Chondrocyte (in vitro differentiated cells): ENCODE measurements around the gene MYL4. TPM values are rescaled to one million over a fixed set of nuclear protein-coding genes. Genes with fewer than 3 reads are reported as not detected.
"Not testable (repeated sequence)": the region's sequence is repeated elsewhere in the genome, so short reads cannot be mapped to it uniquely, and the experiment has no call there.

ENCODE experiments used
- DNase-seq: peaks from one replicate; pipeline ENCODE4 v3.0.0; 2021; ENCODE audit warnings: mixed read lengths, low spot score
- H3K27ac Mint-ChIP-seq: one replicate; pipeline ENCODE4 v1.8.0; 2021; ENCODE audit warnings: mild to moderate bottlenecking, moderate library complexity, mixed read lengths; ENCODE audit not compliant: unreplicated experiment
- H3K27me3 Mint-ChIP-seq: 2 replicates; pipeline ENCODE4 v1.8.0; 2021; ENCODE audit warnings: low read depth, mixed read lengths
- H3K36me3 Mint-ChIP-seq: 2 replicates; pipeline ENCODE4 v1.8.0; 2021; ENCODE audit warnings: low read depth, mixed read lengths
- H3K4me1 Mint-ChIP-seq: 2 replicates; pipeline ENCODE4 v1.8.0; 2021; ENCODE audit warnings: low read depth, mild to moderate bottlenecking, mixed read lengths
- H3K4me3 Mint-ChIP-seq: one replicate; pipeline ENCODE4 v1.8.0; 2021; ENCODE audit warnings: mild to moderate bottlenecking, moderate library complexity, mixed read lengths; ENCODE audit not compliant: unreplicated experiment
- H3K9me3 Mint-ChIP-seq: 2 replicates; pipeline ENCODE4 v1.8.0; 2021; ENCODE audit warnings: low read depth, mixed read lengths
- total RNA-seq: library from RNA; stranded (reverse); gene quantifications from 3 replicates; pipeline ENCODE4 v1.2.1, GENCODE V29; 2021
- TF ChIP-seq, protein P1 (sequence below): fragments of 200-600 bp; sonication (generic); IDR thresholded peaks from 2 replicates; pipeline ENCODE4 v1.5.0; 2021; ENCODE audit warnings: antibody characterized with exemption, mild to moderate bottlenecking, moderate library complexity

Gene MYL4
- total RNA-seq, 1 donor from 2014 or later = 1.9 TPM

DNA sequence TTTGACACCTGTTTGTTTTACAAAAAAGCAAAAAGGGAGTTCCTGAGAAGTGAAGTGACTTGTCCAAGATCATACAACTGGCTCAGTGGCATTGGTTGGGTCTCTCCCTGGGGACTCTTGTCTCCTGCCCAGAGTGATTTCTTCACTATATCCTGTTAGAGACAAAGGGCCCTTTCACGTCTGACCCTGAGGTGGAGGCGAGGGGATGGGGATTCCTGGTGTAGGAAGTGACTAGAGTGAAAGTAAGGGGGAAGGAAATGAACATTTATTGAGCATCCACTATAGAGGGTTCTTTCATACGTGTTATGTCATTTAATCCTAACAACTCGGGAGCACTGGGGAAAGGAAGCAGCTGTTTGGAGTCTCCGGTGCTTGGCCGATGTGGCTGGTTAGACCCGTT lies 53.4 kb downstream of the MYL4 start:
- H3K27me3 Mint-ChIP-seq = no peaks in the 10 kb centered on the region
- H3K9me3 Mint-ChIP-seq = no peaks in the 10 kb centered on the region
- DNase-seq = no peak
- no peaks in the 10 kb centered on the region for H3K36me3 Mint-ChIP-seq
- TF ChIP-seq, protein P1, sequence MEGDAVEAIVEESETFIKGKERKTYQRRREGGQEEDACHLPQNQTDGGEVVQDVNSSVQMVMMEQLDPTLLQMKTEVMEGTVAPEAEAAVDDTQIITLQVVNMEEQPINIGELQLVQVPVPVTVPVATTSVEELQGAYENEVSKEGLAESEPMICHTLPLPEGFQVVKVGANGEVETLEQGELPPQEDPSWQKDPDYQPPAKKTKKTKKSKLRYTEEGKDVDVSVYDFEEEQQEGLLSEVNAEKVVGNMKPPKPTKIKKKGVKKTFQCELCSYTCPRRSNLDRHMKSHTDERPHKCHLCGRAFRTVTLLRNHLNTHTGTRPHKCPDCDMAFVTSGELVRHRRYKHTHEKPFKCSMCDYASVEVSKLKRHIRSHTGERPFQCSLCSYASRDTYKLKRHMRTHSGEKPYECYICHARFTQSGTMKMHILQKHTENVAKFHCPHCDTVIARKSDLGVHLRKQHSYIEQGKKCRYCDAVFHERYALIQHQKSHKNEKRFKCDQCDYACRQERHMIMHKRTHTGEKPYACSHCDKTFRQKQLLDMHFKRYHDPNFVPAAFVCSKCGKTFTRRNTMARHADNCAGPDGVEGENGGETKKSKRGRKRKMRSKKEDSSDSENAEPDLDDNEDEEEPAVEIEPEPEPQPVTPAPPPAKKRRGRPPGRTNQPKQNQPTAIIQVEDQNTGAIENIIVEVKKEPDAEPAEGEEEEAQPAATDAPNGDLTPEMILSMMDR = no peak
- peaks cover 28% of the 10 kb centered on the region for H3K4me1 Mint-ChIP-seq
- no peak overlapping the region for H3K27ac Mint-ChIP-seq
- no peak overlapping the region for H3K4me3 Mint-ChIP-seq

DNA sequence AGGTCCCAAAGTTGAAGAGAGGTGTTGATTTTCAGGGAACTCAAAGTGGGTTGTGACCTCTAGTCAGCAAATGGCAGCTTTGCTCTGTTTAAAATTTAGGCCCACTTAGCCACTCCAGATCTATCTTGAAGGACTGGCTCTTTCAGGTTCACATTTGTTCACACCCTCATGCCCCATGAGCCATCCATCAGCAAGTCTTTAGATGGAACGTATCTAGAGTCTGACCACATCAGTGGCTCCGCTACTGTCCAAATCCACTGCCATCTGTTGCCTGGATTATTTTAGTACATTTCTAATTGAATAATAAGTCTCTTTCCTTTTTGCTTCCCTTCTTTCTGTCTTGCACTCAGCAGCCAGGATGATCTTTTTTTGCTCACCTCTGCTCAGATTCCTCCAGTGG lies 55.0 kb downstream of the MYL4 start:
- H3K4me3 Mint-ChIP-seq = no peak overlapping the region
- no peaks in the 10 kb centered on the region for H3K9me3 Mint-ChIP-seq
- H3K36me3 Mint-ChIP-seq = no peaks in the 10 kb centered on the region
- TF ChIP-seq, protein P1 = no peak
- DNase-seq = no peak
- no peaks in the 10 kb centered on the region for H3K27me3 Mint-ChIP-seq
- peaks cover 25% of the 10 kb centered on the region for H3K4me1 Mint-ChIP-seq
- no peak overlapping the region for H3K27ac Mint-ChIP-seq

DNA sequence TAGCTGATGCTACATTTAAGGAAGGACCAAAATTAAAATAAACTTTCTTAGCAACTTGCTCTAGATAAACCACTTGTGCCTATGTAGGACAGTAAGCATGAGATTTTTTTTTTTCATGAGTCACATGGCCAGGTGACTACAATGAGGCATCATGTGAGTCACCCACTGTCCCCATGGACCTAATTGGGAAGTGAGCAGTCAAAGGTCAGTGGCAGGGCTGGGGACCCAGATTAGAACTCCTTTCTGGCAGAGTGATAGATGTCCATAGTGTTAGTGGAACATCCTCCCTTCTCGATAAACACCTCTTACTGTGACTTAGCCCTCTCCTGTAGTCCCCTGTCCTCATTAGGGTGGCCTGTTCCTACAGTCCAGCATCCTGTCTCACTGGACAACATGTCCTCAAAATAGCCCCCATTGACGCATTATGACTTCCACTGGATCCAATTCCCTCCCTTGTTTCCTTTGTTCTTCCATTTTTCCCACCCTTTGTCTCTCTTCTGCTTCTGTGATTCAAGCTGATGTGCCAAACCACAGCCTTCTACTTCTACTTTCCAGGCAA lies 56.9 kb downstream of the MYL4 start:
- H3K9me3 Mint-ChIP-seq = no peaks in the 10 kb centered on the region
- TF ChIP-seq, protein P1 = no peak
- peak overlapping the region; percentile 32 for H3K27ac Mint-ChIP-seq
- H3K4me3 Mint-ChIP-seq = no peak overlapping the region
- H3K36me3 Mint-ChIP-seq = no peaks in the 10 kb centered on the region
- H3K27me3 Mint-ChIP-seq = no peaks in the 10 kb centered on the region
- H3K4me1 Mint-ChIP-seq = peaks cover 28% of the 10 kb centered on the region
- DNase-seq = no peak

DNA sequence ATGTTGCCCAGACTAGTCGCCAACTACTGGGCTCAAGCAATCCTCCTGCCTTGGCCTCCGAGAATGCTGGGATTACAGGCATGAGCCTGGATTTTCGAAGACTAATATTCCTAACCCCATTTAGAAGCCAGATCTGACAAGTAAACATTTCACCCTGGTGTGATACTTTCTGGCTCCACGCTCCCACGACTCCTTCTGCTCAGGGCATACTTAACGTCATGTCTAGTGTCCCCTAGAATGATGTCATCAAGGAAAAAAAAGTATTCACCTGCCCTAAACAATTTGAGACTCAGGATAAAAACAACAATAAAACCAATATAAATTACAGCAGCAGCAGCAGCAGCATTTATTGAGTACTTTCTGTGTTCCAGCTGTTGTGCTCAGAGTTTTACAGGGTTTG lies 57.6 kb downstream of the MYL4 start:
- H3K9me3 Mint-ChIP-seq = no peaks in the 10 kb centered on the region
- no peak overlapping the region for H3K4me3 Mint-ChIP-seq
- TF ChIP-seq, protein P1 = no peak
- H3K36me3 Mint-ChIP-seq = no peaks in the 10 kb centered on the region
- peaks cover 28% of the 10 kb centered on the region for H3K4me1 Mint-ChIP-seq
- H3K27me3 Mint-ChIP-seq = no peaks in the 10 kb centered on the region
- no peak for DNase-seq
- peak overlapping the region; percentile 58 for H3K27ac Mint-ChIP-seq

DNA sequence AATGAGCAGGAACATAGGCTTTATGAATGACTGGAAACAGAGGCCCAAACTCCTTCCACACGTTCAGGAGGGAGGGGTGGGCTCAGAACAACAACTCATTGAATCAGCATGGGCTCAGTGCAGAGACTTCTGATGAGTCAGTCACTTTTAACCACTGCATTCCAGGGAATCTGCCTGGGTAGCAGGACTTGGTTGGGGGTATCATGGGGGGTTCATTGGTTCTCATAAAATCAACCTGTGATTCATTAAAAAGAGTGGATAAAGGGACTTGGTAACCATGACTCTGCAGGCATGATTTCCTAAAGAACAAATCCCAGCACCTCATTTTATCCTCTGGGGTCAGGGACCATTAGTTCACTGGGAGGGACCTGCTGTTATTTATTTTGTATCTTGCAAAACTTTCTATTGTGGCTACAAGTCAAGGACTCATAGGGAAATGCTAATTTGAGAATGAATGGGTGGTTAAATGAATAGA lies 58.2 kb downstream of the MYL4 start:
- Mint-ChIP-seq H3K36me3 (no peaks in the 10 kb centered on the region), H3K9me3 (no peaks in the 10 kb centered on the region), H3K4me1 (peaks cover 28% of the 10 kb centered on the region), H3K27ac (peak overlapping the region; percentile 58), H3K4me3 (no peak overlapping the region), H3K27me3 (no peaks in the 10 kb centered on the region)
- TF ChIP-seq, protein P1 = no peak
- no peak for DNase-seq

DNA sequence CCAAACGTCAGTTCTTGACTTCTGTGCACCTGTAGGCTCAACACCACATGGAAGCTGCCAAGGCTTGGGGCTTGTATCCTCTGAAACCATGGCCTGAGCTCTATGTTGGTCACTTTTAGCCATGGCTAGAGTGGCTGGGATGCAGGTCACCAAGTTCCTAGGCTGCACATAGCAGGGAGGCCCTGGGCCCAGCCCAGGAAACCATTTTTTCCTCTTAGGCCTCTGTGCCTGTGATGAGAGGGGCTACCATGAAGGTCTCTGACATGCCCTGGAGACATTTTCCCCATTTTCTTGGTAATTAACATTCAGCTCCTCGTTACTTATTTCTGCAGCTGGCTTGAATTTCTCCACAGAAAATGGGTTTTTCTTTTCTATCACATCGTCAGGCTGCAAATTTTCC lies 59.8 kb downstream of the MYL4 start:
- H3K4me1 Mint-ChIP-seq = peaks cover 32% of the 10 kb centered on the region
- H3K4me3 Mint-ChIP-seq, H3K9me3 Mint-ChIP-seq, H3K27ac Mint-ChIP-seq, DNase-seq, H3K36me3 Mint-ChIP-seq, H3K27me3 Mint-ChIP-seq: not testable (repeated sequence)

DNA sequence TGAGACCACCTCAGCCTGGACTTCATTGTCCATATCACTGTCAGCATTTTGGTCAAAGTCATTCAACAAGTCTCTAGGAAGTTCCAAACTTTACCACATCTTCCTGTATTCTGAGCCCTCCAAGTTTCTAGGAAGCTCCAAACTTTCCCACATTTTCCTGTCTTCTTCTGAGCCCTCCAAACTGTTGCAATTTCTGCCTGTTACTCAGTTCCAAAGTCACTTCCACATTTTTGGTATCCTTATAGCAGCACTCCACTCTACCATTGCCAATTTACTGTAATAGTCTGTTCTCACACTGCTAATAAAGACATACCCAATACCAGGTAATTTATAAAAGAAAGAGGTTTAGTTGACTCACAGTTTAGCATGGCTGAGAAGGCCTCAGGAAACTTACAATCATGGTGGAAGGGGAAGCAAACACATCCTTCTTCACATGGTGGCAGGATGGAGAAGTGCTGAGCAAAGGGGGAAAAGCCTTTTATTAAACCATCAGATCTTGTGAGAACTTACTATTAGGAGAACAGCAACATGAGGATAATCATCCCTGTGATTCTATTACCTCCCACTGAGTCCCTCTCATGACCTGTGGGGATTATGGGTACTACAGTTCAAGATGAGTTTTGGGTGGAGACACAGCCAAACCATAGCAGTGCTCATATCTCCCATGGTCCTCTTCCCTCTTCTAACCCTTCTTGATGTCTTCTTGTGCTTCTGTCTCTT lies 60.6 kb downstream of the MYL4 start:
- not testable (repeated sequence) for H3K27me3 Mint-ChIP-seq, H3K4me3 Mint-ChIP-seq, DNase-seq, H3K27ac Mint-ChIP-seq, H3K36me3 Mint-ChIP-seq, H3K9me3 Mint-ChIP-seq
- H3K4me1 Mint-ChIP-seq = peaks cover 35% of the 10 kb centered on the region
